ENCODE results near the gene ACBD6.
A peak's percentile ranks its signal among the peaks of the same experiment; 100 is the strongest.

The ACBD6 gene

DNA sequence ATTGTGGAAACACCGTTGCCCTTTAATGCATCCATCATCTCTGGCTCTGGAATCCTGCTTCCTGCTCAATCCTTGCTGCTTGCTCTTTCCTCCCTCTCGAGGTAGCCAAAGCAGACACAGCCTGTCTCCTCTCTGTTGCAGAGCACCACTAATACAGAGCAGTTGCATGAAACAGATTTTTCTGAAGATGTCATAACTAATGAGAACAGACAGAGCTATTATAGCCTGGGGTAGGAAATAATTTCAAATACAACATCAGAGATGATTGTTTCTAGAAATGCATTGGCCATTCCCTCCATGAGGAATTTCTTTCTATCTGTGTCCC is 23.3 kb upstream of the ACBD6 start:
- no peak for DNase-seq (ENCODE audit: low spot score)

DNA sequence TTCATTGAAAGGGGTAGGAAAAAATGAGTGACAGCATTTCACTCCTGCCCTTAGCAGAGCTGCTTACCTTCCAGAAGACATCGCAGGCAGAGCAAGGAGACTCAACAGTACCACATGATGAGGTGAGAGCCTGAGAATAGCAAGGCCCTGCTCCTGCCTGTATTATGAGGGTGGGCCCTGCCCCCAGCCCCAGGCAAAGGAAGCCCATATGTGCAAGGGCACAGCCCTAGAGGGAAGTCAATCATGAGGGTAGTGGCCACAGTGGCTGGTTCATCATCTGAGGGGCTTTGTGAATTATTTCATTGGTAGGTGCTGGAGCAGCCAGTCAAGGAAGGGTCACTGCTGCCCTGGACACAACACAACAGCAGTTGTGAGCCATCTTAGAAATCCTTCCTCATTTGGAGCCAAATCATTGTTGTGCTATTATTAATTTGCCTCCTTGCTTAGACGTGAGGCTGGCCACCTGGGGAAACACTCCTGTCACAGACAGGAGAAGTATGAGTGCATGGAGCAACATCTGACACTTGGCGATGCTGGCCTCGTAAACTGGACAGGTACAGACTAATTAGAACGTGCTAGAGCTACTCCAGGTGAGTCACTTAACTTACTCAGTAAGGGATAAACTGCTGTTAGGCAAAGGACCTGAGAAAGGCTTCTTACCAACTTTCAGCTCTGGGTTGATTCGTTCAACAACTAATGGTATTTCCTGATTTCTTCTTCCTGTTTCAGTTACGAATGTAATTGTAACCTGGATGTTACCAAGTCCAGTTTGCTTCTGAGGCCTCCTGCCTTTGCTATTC is 22.7 kb upstream of the ACBD6 start:
- DNase-seq (ENCODE audit: low spot score) = no peak

DNA sequence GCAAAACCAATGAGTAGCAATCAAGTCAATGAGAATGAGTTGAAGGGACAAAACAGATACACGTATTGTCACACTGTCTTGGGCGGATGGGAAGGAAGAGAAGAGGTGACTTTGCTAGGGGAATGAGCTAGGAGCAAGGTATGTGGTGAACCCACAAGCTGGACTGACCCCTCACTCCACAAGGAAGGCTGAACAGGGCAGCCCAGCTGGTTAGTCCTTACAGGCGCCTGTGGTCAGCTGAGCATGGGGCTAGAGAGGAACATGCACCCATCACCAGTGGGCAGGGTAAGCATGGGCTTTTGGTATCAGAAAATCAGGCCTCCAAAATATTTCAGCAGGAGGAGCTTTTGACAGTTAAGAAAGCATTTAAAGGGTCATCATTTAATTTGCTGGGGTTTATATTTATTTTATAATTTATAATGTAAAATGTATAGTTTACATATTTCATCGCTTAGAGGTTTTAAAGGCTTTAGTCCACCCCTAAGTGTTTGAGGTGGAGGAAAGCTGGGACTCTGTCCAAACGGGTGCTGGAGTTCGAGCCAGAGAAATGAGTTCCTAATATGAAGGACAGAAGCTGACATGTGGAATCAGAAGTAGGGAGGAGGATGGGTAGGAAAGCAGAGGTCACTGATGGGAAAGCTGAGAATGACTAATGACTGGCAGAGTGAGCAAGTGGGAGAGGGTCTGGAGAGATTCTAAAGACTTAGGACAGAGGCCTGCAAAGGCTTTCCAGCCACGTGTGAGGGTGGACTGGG is 22.0 kb upstream of the ACBD6 start:
- no peak for DNase-seq (ENCODE audit: low spot score)

DNA sequence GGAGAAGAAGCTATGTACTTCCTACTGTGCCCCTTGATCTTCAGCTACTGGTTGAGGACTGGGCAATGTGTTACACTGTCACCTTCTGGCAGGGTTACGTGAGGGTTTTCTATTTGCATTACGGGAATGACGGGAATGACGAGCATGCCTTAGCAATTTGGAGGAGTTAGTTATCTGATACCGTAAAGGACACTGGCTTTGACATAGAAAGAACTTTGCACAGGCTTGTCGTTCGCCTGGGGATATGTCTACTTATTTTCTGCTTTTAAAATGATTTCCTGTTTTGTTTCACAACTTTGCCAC is 19.8 kb upstream of the ACBD6 start:
- no peak for DNase-seq (ENCODE audit: low spot score)

DNA sequence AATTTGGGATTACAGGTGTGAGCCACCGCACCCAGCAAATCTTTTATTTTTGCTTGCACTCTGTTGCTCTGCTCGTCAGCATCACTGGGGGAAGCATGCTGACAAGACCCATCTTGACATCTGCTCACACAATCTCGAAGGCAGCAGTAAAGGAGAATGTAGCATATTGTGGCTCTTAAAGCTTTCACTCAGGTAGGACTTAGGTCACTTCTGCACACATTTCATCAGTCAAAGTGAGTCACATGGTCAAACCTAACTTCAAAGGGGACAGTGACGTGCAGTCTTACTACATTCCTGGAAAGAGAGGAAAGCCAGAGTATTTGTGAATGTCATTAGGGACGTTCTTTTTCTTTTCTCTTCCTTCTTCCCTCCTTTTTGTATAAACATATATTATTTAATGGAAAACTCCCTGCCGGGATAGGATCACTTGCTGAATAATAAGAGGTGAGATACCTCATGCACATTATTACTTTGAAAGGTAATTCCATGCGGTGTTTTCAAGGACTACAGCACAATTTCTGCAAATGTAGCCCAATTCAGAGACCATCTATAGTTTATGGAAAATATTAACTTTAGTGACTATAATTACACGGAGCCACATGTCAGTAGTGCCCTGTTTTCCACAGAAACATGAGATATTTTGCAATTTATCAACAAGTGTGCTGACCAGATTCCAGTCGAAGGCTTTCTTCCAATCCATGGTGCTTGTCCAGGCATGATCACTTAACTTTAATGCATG is 19.3 kb upstream of the ACBD6 start:
- DNase-seq (ENCODE audit: low spot score) = no peak

DNA sequence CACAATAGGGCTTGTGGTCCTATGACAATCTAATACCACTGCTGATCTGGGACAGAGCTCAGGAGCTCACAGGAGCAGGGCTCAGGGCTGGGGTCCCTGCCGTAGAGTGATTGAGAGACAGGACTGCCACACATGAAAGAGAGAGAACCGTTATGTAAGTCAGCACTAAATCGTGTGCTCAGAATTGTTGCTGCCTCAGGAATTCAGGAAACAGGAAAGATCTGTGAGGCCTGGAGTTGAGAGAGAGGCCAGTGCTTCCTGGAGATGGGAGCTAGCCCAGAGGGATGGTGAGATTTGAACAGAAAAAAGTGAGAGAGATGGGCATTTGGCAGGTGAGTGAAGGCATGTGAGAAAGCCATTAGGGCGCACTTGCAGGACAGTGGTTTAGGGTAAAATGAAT is 17.5 kb upstream of the ACBD6 start:
- no peak for DNase-seq (ENCODE audit: low spot score)

DNA sequence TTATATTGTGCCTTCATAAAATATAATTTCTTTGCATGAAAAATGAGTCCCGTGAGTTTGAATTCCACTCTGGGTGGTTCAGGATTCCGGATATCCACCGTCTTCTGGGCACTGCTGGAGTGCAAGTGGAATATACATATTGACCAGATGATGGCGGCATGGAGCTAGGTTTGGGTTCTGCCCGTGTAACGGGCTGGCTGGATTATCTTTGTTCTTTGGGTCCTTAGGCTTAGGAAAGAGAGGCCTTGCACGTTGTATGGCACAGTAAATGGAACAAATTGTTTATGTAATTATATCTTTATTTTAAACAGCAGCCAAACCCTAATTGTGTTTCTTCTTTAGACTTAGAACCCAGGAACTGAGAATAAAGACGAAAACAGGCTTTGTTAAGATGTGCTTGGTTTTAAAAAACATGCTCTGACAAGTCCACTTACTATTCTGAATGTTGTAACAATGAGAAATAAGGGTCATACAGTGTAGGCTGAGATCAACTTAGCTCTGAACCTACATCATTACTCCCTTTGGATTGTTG is 13.5 kb upstream of the ACBD6 start:
- DNase-seq (ENCODE audit: low spot score) = peak; percentile 85

DNA sequence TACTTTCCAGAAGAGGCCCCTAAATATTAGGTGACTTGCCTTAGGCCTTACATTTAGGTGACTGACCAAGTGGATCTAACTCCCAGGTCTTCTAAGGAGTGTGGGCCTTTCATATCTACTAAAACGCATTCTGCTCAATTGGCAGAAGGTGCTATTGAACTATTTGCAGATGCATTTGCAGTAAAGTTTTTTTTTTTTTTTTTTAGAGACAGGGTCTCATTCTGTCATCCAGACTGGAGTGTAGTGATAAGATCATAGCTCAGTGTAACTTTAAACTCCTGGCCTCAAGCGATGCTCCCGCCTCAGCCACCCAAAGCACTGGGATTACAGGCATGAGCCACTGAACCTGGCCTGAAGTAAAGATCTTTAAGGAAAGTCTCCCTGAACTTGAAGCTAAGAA is 13.0 kb upstream of the ACBD6 start:
- no peak for DNase-seq (ENCODE audit: low spot score)

DNA sequence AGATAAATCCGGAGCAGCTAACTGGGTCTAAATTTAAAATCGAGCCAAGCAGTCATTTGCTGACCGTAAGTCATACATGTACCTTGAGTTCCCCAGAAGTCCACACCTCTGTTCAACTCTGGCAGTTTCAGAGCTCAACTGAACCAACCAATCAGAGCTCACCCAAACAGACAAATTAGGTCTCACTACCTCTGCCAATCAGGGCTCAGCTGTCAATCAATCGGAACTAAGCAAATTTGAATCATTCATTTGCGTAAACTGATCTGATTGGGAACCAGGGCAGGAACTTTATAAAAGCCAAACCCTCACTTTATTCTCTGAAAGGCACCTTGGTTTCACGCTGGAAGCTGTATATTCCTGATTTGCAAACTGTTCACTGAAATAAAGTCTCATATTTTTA is 11.2 kb upstream of the ACBD6 start:
- DNase-seq (ENCODE audit: low spot score) = no peak

DNA sequence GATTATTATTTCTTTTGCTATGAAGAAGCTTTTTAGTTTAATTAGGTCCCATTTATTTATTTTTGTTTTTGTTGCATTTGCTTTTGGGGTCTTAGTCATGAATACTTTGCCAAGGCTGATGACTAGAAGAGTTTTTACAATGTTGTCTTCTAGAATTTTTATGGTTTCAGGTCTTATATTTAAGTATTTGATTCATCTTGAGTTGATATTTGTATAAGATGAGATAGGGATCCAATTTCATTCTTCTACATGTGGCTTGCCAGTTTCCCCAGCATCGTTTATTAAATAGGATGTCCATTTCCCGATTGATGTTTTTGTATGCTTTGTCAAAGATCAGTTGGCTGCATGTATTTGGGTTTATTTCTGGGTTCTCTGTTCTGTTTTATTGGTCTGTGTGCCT is 8.5 kb upstream of the ACBD6 start:
- no peak for DNase-seq (ENCODE audit: low spot score)

DNA sequence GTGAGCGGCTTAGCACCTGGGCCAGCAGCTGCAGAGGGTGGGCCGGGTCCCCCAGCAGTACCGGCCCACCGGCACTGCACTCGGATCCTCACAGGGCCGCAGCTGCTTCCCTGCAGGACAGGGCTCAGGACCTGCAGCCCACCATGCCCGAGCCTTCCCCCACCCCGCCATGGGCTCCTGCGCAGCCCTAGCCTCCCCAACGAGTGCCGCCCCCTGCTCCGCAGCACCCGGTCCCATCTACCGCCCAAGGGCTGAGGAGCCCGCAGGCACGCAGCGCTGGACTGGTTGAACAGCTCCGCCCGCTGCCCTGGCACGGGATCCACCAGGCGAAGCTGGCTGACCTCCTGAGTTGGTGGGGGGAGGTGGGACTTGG is 6.3 kb upstream of the ACBD6 start:
- no peak for DNase-seq (ENCODE audit: low spot score)

DNA sequence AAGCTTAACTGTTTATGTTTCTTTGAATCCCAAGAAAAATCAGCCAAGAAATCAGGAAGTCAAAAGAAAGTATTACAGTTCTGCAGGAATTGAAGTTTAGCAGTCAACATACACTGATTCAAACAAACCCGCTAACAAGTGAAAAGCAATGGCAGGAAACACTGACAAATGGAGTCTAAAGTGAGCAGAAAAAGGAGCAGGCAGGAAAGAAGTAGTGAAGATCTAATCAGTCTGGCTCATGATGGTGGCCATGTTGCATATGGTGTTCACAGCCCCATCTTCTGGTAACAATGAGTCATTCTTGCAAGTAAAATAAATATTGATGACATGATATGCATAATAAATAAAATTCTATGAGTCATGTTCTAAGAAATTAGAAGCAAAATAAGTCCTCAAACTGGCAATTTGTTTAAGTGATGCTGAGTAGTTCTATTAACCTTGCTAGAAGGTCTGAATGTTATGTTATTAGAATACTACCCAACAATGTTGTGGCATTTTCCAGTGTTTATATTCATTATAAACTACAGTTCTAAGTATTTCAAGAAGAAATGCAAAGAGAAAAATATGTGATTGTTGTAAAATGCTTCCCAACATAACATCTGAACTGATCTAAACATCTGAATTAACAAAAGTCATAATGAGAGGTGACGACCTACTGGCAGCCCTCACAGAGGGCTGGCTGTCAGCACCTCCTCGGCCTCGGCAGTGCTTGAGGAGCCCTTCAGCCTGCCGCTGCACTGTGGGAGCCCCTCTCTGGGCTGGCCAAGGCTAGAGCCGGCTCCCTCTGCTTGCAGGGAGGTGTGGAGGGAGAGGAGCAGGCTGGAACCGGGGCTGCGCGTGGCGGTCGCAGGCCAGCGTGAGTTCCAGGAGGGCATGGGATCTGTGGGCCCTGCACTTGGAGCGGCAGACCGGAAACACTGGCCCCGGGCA is 5.7 kb upstream of the ACBD6 start:
- DNase-seq (ENCODE audit: low spot score) = no peak

DNA sequence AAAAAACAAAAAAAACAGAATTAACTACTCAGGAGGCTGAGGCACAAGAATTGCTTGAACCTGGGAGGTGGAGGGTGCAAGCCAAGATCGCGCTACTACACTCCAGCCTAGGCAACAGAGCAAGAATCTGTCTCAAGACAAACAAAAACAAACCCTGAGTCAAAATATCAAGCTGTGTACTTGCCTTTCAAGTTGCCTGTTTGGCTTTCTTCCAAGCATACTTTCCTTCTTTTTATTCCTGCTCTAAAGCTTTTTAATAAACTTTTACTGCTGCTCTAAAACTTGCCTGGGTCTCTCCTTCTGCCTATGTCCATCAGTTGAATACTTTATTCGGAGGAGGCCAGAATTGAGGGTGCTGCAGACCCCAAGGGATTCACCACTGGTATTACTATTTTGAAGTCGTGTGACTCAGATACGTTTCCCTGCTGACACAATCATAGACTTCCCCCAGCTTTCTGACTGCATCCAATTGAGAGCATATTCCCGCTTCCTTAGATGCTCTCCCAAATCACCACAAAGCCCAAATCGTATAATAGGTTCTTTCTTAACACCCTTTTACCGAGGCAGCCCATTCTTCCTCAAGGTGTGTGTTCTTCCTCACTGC is 3.5 kb upstream of the ACBD6 start:
- DNase-seq (ENCODE audit: low spot score) = no peak

DNA sequence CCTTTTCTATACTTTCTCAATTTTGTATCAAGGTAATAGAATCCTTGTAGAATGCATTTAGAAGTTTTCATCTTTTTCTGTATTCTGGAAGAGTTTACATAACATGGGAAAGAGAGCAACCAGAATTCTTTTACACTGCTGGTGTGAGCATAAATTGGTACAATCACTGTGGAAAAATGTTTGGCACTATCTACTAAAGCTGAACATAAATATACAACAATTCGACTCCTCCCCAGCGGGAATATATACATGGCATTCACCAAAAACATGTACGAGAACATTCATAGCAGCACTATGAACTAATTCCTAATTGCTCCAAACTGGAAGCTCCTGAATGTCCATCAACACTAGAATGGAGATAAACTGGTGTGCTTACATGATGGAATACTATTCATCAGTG is 1.8 kb upstream of the ACBD6 start:
- no peak for DNase-seq (ENCODE audit: low spot score)

DNA sequence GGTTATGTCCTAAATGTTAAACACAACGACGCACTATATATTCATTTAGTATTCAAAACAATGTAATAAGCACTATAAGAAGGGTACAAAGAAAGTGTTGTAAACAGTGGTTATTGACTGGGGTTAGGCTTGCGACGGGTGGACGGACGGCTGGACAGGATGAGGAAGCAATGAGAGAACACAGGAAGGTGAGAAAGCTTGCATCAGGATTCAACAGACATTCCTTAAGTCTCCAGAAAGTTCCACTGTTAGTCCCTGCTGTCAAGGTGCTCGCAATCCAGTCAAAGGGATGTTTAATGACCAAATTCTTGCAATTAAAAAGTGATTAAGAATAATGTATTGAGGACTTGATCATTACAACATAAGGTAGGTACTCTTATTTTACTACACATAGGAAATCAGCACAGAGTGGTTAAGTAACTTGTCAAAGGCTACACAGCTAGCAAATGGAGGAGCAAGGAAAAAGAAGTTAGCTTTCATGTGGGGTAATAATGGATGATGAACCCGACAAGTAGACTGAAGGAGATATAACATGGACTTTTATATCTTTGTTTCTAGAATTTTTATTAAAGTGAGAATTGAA is 994 bp upstream of the ACBD6 start:
- no peak for DNase-seq (ENCODE audit: low spot score)

DNA sequence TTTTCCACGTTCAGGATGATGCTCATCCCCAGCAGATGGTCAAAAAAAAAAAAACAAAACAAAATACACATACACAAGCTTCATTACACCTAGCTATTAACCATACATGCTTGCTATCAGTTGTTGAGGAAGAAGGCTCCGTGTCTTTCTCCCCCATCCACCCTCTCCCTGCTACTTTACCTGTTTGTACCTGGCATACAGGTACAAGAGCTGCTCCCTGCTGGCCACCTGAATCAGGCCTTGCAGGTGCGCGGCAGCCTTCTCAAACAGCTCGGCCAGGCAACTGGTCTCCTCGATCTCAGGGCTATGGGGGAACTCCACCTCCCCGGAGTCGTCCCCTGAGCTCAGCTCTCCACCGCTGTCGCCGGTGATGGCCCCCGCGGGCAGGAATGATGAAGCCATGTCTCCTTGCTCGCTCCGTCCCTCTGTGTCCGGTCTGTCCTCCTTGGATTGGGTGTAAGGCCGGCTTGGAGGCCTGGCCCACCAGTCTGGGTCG is 464 bp downstream of the ACBD6 start:
- DNase-seq (ENCODE audit: low spot score) = peak; percentile 86

DNA sequence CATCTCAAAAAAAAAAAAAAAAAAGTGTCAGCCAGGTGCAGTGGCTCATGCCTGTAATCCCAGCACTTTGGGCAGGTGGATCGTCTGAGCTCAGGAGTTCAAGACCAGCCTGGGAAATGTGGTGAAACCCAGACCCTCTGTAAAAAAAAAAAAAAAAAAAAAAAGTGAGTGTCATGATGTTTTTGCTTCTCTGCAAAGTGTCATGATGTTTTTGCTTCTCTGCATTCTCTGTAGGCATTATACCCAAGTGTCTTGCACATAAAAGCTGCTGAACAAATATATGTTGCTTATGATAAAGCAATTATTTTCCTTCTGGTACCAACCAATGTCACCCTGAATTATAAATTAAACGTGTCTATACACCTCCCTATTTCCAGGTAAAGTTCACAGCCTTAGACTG is 1.7 kb downstream of the ACBD6 start:
- DNase-seq (ENCODE audit: low spot score) = no peak

DNA sequence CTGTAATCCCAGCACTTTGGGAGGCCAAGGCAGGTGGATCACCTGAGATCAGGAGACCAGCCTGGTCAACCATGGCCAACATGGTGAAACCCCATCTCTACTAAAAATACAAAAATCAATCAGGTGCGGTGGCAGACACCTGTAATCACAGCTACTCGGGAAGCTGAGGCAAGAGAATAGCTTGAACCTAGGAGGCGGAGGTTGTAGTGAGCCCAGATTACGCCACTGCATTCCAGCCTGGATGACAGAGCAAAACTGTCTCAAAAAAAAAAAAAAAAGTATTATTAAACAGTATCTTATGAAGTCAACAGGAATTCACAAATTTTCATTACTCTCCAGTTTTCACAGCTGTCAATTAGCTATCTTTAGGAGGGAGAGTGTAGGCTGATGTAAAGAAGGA is 3.8 kb downstream of the ACBD6 start:
- DNase-seq (ENCODE audit: low spot score) = no peak

DNA sequence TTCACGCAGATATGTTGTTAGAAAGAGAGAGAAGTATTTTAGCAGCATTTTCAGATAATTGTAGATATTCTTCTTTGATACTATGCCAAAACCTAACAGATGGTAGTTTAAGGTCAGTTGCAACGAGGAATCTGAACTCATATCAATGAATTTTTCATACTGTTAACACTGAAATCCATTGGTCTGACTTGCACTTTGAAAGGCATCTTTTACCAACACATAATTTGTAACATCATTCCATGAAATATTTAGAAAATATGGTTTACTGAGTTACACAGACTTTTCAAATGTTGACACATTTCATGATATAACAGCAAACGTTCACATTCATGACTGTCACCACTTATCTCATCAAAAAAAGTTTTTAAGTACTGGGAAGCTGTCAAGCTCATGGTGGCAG is 4.6 kb downstream of the ACBD6 start:
- no peak for DNase-seq (ENCODE audit: low spot score)

DNA sequence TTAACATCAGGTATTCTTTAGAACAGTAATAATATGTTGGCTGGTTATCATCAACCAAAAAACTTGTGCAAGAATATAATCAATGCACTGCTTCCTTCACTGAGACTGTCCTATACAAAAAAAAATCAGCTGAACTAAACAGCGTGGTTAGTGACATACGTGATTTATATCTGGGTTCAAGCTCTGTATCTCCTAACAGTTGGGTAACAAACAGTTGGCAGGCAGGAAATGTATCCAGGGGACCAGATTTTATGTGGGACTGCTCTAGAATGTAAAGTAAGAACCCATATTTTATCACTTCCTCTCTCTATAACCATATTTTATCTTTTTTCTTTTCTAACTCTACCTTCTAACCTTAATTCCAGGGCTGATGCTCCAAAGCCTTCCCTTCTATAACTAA is 8.0 kb downstream of the ACBD6 start:
- no peak for DNase-seq (ENCODE audit: low spot score)

DNA sequence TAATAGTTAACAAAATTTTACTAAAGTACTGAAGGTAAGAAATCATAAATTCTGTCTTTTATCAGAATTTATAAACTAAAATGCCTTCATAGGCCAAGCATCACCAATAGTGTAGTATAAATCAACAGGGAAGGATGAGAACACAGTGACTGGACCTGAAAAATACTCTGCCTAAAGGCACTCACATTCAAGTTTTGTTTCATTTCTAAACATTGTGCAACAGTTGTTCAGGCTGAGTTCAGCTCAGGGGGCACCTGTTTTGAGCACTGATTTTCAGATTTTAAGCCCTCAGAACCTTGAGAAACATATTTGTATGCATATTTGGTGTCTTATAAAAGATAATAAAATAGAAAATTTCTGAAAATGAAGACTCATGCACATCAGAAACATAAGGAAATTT is 12.4 kb downstream of the ACBD6 start:
- DNase-seq (ENCODE audit: low spot score) = no peak
